Sigmoid colon (tissue), 7 donors: ENCODE results near the gene NOTUM. TPM values are rescaled to one million over a fixed set of nuclear protein-coding genes. Genes with fewer than 3 reads are reported as not detected.

Source experiments
- DNase-seq: peaks from one replicate; pipeline ENCODE4 v3.0.0-alpha.2; 2019
- H3K27ac ChIP-seq, 4 donors: fragments of 200-600 bp; sonication (generic); one replicate each; pipeline ENCODE4 v1.5.1; 2016 to 2019; ENCODE audit warnings: mild to moderate bottlenecking in 1 of 4
- H3K27me3 ChIP-seq, 3 donors: fragments of 200-600 bp; sonication (generic); one replicate each; pipeline ENCODE4 v1.5.1; 2019; ENCODE audit warnings: mild to moderate bottlenecking in 1 of 3
- H3K36me3 ChIP-seq, 4 donors: fragments of 200-600 bp; sonication (generic); one replicate each; pipeline ENCODE4 v1.5.1; 2016 to 2019
- H3K4me1 ChIP-seq, 4 donors: fragments of 200-600 bp; sonication (generic); one replicate each; pipeline ENCODE4 v1.5.1; 2017 to 2019
- H3K4me3 ChIP-seq, 4 donors: fragments of 200-600 bp; sonication (generic); one replicate each; pipeline ENCODE4 v1.5.1; 2017 to 2019; ENCODE audit warnings: mild to moderate bottlenecking in 2 of 4, moderate library complexity in 1 of 4
- H3K9me3 ChIP-seq, 4 donors: fragments of 200-600 bp in 3 of 4; sonication (generic) in 3 of 4; one replicate each; pipeline versions ENCODE4 v1.5.1 to v1.6.1; 2013 to 2019
- EP300 ChIP-seq, 4 donors: sonication (generic); formaldehyde crosslinking; IDR thresholded peaks; one replicate each; pipeline ENCODE4 v1.6.1; 2017; ENCODE audit warnings: antibody characterized with exemption in 4 of 4
- POLR2A ChIP-seq, 2 donors: fragments of 450-650 bp; IDR thresholded peaks; one replicate each; pipeline ENCODE4 v1.6.1; 2016; ENCODE audit warnings: antibody characterized with exemption in 2 of 2, mild to moderate bottlenecking in 2 of 2, moderate library complexity in 2 of 2
- POLR2AphosphoS5 ChIP-seq, 4 donors: sonication (generic); formaldehyde crosslinking; IDR thresholded peaks; one replicate each; pipeline ENCODE4 v1.6.1; 2017; ENCODE audit warnings: antibody characterized with exemption in 4 of 4
- WGBS, 2 donors: extraction: QIAGEN DNeasy Blood & Tissue Kit; methylation state at CpG; one replicate each; pipeline ENCODE4 v1.1.7; 2013; 5-methylcytosine and 5-hydroxymethylcytosine counted together
- intact Hi-C: fragments of 100-400 bp; cut with DNase I; formaldehyde crosslinking; loops from one replicate; pipeline ENCODE4 v1.15.1; 2023
- polyA plus RNA-seq, 3 donors: library from polyadenylated mRNA; stranded (reverse); fragments of 200-250 nt; gene quantifications; one replicate each; pipeline ENCODE4 v1.2.3, GENCODE V29; 2013
- total RNA-seq, 4 donors: library from RNA; depleted of rRNA; stranded (reverse); fragments of >200 nt; gene quantifications; one replicate each; pipeline ENCODE4 v1.1.0, GENCODE V29; 2016
- TF ChIP-seq, protein P1 (sequence below), 4 experiments: fragments of 450-650 bp in 3 of 4; fragments of 200-600 bp in 1 of 4; IDR thresholded peaks; one replicate each; pipeline ENCODE4 v1.5.1; 2016 to 2019; ENCODE audit warnings: antibody characterized with exemption in 4 of 4, mild to moderate bottlenecking in 3 of 4, moderate library complexity in 2 of 4
- donor health status: healthy with polysubstance abuse.
- donor health status: Bipolar disorder and iron deficiency.
- donor health status: healthy.

The NOTUM gene
- total and polyA plus RNA-seq, 7 donors = 0.22 TPM; not detected in 6

DNA sequence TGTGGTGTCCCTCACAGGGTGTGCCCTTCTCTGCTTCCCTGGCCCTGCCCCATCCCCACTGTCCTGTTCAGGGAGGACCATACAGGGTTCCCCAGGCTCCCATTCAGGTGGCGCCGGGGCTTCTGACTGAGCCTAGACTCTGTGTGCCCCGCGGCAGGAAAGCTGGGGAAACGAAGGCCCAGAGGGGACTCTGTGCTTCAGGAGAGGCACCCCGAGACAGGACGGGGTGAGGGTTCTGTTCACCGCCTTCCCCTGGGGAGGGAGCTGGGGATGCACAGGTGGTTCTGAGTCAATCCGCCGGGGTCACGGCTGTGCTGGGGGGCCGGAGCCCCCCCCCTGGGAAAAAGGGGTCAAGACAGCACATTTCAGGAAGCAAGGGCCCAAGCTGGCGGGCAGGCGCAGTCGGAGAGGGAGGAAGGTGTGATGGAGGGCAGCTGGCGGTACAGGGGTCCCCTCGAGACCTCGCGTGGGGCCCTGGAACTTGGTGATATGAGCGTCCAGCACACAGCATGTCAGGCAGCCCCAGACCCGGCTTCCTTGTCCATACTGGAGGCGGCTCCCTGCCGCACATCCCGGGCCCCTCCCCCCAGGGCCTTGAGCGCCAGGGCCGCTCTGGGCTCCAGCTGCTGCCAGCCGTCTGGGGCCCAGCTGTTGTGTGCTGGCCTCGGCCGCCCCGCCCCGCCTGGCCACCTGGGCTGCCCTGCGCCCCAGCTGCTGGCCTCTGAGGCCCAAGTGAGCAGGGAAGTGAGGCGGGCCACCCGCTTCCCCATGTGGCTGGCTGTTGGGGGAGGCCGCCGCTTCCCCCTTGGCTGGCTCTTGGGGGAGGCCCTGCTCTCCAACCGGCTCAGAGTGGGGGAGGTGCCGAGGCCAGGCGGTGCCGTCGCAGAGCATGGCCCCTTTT is 5.6 kb upstream of the NOTUM start:
- TF ChIP-seq POLR2AphosphoS5 (IDR thresholded peaks at IDR 0.05) = peak; percentile 13 to 72 (median 48)
- TF ChIP-seq POLR2A (IDR thresholded peaks at IDR 0.05) = no peak
- intact Hi-C loops = no loop called here
- peak overlapping the region in 3 of 4 donors; percentile 28 to 46 (median 29) for H3K27ac ChIP-seq
- H3K4me1 ChIP-seq = peaks cover 0 to 28% (median 23%) of the 10 kb centered on the region in 4 donors
- 36 to 38% methylated on average over 41 of the region's 41 CpGs for WGBS, 2 donors
- H3K36me3 ChIP-seq = no peaks in the 10 kb centered on the region
- H3K4me3 ChIP-seq = no peak overlapping the region
- DNase-seq = peak; percentile 80
- H3K9me3 ChIP-seq = no peaks in the 10 kb centered on the region
- peaks cover 12 to 28% (median 20%) of the 10 kb centered on the region in 3 donors for H3K27me3 ChIP-seq

- no peak overlapping the region for H3K4me3 ChIP-seq
- peaks cover 28 to 50% (median 39%) of the 10 kb centered on the region in 3 donors for H3K27me3 ChIP-seq
- no peaks in the 10 kb centered on the region for H3K9me3 ChIP-seq
- H3K36me3 ChIP-seq = no peaks in the 10 kb centered on the region
- H3K27ac ChIP-seq = no peak overlapping the region
- DNase-seq = no peak
- peaks cover 0 to 45% (median 41%) of the 10 kb centered on the region in 4 donors for H3K4me1 ChIP-seq
- 56 to 77% methylated on average over 22 of the region's 22 CpGs for WGBS, 2 donors
- intact Hi-C loops = no loop called here
- TF ChIP-seq POLR2AphosphoS5 (IDR thresholded peaks at IDR 0.05) (no peak), POLR2A (IDR thresholded peaks at IDR 0.05) (no peak), EP300 (IDR thresholded peaks at IDR 0.05) (no peak)
- TF ChIP-seq, protein P1, sequence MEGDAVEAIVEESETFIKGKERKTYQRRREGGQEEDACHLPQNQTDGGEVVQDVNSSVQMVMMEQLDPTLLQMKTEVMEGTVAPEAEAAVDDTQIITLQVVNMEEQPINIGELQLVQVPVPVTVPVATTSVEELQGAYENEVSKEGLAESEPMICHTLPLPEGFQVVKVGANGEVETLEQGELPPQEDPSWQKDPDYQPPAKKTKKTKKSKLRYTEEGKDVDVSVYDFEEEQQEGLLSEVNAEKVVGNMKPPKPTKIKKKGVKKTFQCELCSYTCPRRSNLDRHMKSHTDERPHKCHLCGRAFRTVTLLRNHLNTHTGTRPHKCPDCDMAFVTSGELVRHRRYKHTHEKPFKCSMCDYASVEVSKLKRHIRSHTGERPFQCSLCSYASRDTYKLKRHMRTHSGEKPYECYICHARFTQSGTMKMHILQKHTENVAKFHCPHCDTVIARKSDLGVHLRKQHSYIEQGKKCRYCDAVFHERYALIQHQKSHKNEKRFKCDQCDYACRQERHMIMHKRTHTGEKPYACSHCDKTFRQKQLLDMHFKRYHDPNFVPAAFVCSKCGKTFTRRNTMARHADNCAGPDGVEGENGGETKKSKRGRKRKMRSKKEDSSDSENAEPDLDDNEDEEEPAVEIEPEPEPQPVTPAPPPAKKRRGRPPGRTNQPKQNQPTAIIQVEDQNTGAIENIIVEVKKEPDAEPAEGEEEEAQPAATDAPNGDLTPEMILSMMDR (IDR thresholded peaks at IDR 0.05) = no peak
Measured at GRCh38 chr17:81964081-81964849, 3.3 kb upstream of the NOTUM start.

DNA sequence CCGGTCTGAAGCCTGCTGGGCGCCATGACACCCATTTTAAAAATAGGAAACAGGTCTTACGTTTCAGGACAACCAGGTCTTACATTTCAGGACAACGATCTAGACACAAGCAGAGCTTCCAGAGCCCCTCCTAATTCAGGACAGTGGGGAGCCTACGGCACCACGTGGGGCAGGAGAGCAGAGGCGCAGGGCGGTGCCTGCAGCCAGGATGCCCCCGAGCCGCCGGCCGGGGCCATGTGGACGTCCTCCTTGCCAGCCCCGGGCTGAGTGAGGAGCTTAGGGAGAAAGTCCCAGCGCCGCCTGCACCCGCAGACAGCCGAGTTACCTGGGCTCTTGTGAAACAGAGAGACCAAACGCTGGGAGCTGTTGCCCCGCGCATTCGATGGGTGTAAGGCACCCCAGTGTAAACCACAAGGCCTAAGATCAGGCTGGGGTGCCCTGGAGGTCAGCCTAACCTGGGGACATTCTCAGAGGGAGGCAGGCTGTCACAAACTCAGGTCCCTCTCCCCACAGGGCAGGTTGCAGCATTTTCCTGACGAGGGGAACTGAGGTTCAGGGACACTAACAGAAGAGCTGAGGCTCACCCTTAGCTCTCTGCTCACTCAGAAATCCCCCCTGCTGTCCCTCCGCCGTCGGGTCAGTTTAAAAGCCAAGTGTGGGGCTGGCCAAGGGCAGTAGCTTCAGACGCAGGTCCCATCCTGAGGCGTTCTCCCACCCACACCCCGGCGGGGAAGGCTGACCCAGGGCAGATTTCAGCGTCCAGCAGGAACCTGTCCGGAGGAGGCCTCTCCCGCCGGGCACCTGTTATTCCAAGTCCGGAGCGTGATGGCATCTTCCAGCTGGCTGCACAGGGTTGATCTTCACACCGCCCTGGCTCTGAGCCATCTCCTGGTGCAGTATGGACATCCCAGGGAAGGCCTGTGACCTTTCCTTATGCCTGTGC is 1.8 kb upstream of the NOTUM start:
- no peak overlapping the region for H3K4me3 ChIP-seq
- H3K4me1 ChIP-seq = peaks cover 0 to 37% (median 34%) of the 10 kb centered on the region in 4 donors
- WGBS, 2 donors = 37 to 70% methylated on average over 37 of the region's 37 CpGs
- H3K27ac ChIP-seq = no peak overlapping the region
- no peaks in the 10 kb centered on the region for H3K36me3 ChIP-seq
- no peaks in the 10 kb centered on the region for H3K9me3 ChIP-seq
- DNase-seq = no peak
- intact Hi-C loops = no loop called here
- peaks cover 38 to 63% (median 54%) of the 10 kb centered on the region in 3 donors for H3K27me3 ChIP-seq
- TF ChIP-seq, protein P1 (IDR thresholded peaks at IDR 0.05) = no peak
- TF ChIP-seq POLR2AphosphoS5 (IDR thresholded peaks at IDR 0.05) (no peak), POLR2A (IDR thresholded peaks at IDR 0.05) (no peak), EP300 (IDR thresholded peaks at IDR 0.05) (no peak)

DNA sequence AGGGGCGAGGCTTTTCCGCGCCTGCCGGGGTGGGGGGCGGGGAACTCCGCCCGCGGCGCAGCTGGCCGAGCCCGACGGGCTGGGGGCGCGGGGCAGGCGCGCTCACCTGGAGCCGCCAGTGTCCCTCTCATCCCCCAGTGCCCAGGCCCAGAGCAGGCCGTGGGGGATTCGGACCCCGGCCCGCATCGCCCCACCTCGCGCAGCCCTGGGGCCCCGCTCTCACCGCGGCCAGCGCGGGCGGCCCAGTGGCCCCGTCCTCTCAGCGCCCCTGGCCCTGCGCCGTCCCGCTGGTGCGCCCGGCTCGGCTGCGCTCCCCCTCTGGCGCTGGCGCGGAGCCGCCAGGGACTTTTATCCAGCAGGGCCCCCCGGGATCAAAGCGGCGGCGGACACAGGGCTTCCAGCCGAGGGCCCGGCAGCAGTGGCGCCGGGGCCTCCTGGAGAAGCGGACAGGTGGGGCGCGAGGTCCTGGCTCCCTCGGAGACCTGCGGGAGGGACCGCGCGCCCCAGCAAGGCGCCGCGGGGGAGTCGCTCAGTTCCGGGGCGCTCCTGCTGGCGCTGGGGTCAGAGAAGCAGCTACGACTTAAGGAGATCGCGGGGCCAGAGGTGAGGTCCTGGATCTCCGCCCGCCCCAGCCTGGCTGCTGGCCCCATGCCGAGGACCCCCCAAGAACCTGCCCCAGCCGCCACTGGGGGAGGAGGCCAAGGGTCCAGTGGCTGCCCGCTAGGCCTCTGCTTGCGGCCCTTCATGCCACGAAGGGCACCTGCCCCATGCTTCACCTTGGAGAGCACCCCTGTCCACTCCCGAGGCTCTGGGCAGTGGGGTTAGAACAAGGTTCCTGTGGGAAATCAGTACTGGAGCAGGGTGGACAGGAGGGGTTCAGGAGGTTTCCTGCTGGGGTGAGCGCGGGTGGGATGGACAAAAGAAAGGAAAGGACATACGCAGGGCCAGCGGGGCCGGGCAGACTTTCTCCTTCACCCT is 823 bp upstream of the NOTUM start:
- intact Hi-C loops = no loop called here

More for the DNA sequence above, 823 bp upstream of the NOTUM start:
- Histone ChIP-seq H3K27me3 (peaks cover 38 to 70% (median 58%) of the 10 kb centered on the region in 3 donors), H3K27ac (no peak overlapping the region), H3K9me3 (no peaks in the 10 kb centered on the region), H3K36me3 (no peaks in the 10 kb centered on the region), H3K4me1 (peaks cover 0 to 28% (median 24%) of the 10 kb centered on the region in 4 donors), H3K4me3 (peak overlapping the region in 1 of 4 donors; percentile 10)
- WGBS, 2 donors = 8 to 16% methylated on average over 82 of the region's 82 CpGs
- TF ChIP-seq POLR2A (IDR thresholded peaks at IDR 0.05) = no peak
- TF ChIP-seq, protein P1 (IDR thresholded peaks at IDR 0.05) = no peak
- TF ChIP-seq EP300 (IDR thresholded peaks at IDR 0.05) = no peak
- TF ChIP-seq POLR2AphosphoS5 (IDR thresholded peaks at IDR 0.05) = no peak
- DNase-seq = no peak
